Left lung (tissue), 10 donors: Measurements from ENCODE around the gene HPS1. TPM values are rescaled to one million over a fixed set of nuclear protein-coding genes. Genes with fewer than 3 reads are reported as not detected.

Source experiments
- ATAC-seq: fragments of 200-7000 bp; cut with Tn5 transposase; one replicate; pipeline ENCODE4 v1.9.1; 2020; ENCODE audit warnings: moderate library complexity
- DNase-seq, 4 donors: peaks; one replicate each; pipeline ENCODE4 v3.0.0-alpha.2; 2013 to 2020
- H3K27ac ChIP-seq, 2 donors: fragments of 200-600 bp; sonication (generic) in 1 of 2; one replicate each; pipeline versions ENCODE4 v1.5.0 to v1.8.0; 2020 to 2021
- H3K27me3 ChIP-seq, 2 donors: fragments of 200-600 bp; sonication (generic) in 1 of 2; one replicate each; pipeline versions ENCODE4 v1.5.0 to v1.8.0; 2020 to 2021
- H3K36me3 ChIP-seq, 2 donors: fragments of 200-600 bp; sonication (generic) in 1 of 2; one replicate each; pipeline versions ENCODE4 v1.5.0 to v1.8.0; 2020 to 2021
- H3K4me1 ChIP-seq, 2 donors: fragments of 200-600 bp; one replicate each; pipeline ENCODE4 v1.8.0; 2021
- H3K4me3 ChIP-seq, 2 donors: fragments of 200-600 bp; sonication (generic) in 1 of 2; one replicate each; pipeline versions ENCODE4 v1.5.0 to v1.8.0; 2020 to 2021; ENCODE audit warnings: mild to moderate bottlenecking in 1 of 2
- H3K9me3 ChIP-seq, 2 donors: fragments of 200-600 bp; sonication (generic) in 1 of 2; one replicate each; pipeline versions ENCODE4 v1.5.0 to v1.8.0; 2020 to 2021
- intact Hi-C, 2 donors: fragments of 100-400 bp; cut with DNase I; formaldehyde crosslinking; loops; one replicate each; pipeline versions ENCODE4 v1.11.2 to v1.14.2; 2022
- polyA plus RNA-seq, 6 donors: library from polyadenylated mRNA; unstranded; fragments of 120-200 nt; gene quantifications; one replicate each; pipeline ENCODE4 v1.2.1, GENCODE V29; 2013; ENCODE audit not compliant: insufficient read length in 6 of 6
- total RNA-seq, 2 donors: library from RNA; stranded (reverse); fragmentation: NEBNext Ultra II Directional; extraction: Animal tissue kit (Norgen Biotek cat#: 25700); gene quantifications; one replicate each; pipeline ENCODE4 v1.2.1, GENCODE V29; 2021
- TF ChIP-seq, protein P1 (sequence below), 2 donors: fragments of 200-600 bp; sonication (generic) in 1 of 2; IDR thresholded peaks; one replicate each; pipeline versions ENCODE4 v1.5.0 to v1.8.0; 2021; ENCODE audit warnings: antibody characterized with exemption in 2 of 2
- donor health status: DM: no; HTN: yes; CAD: no.
- donor health status: DM: no; HTN: no; CAD: no.

The HPS1 gene
- total and polyA plus RNA-seq, 8 donors, result 32.1 to 95.0 (median 36.8) TPM

DNA sequence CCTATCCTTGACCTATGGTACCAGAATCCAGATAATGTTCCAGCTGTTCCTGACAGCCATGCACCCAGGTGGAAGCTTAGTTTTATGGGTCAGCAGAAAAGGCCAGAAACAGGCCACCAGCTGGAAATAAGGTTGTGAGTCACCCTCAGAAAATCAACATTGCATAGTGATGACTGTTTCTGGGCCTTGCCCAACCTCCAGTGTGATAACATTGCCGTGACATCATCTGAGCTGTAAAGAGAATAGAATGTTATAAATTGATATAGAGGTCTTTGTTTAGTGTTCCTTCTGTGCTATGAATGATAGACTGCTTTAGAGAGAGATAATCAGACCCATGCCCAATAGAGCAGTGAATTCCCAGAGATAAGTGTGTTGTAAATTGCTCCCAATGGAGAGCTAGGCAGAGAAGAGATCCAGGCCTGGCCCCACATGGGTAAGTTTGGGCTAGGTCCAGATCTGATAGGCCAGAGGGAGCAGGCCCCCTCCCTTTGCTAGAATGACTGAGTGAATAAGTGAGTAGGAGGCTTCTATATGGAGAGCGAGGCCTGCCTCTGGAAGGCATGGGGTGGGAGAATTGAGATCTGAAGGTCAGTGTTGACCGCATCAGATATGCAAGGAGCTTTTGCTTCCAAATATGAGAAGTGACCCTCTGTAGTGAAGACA, 14.2 kb upstream of the HPS1 start:
- H3K4me3 ChIP-seq, result no peak overlapping the region
- peaks cover 0 to 13% of the 10 kb centered on the region in 2 donors for H3K4me1 ChIP-seq
- peak; percentile 95 for ATAC-seq
- no peaks in the 10 kb centered on the region for H3K9me3 ChIP-seq
- intact Hi-C loops, result loop anchor here in 1 of 2 donors (10.0 kb wide), 1 partner anchor 784 kb away; no protein-coding TSS in a partner anchor
- H3K27me3 ChIP-seq, result peaks cover 0 to 27% of the 10 kb centered on the region in 2 donors
- H3K27ac ChIP-seq, result peak overlapping the region in 1 of 2 donors; percentile 45
- no peaks in the 10 kb centered on the region for H3K36me3 ChIP-seq
- DNase-seq, result peak in 1 of 4 donors; percentile 40
- TF ChIP-seq, protein P1, sequence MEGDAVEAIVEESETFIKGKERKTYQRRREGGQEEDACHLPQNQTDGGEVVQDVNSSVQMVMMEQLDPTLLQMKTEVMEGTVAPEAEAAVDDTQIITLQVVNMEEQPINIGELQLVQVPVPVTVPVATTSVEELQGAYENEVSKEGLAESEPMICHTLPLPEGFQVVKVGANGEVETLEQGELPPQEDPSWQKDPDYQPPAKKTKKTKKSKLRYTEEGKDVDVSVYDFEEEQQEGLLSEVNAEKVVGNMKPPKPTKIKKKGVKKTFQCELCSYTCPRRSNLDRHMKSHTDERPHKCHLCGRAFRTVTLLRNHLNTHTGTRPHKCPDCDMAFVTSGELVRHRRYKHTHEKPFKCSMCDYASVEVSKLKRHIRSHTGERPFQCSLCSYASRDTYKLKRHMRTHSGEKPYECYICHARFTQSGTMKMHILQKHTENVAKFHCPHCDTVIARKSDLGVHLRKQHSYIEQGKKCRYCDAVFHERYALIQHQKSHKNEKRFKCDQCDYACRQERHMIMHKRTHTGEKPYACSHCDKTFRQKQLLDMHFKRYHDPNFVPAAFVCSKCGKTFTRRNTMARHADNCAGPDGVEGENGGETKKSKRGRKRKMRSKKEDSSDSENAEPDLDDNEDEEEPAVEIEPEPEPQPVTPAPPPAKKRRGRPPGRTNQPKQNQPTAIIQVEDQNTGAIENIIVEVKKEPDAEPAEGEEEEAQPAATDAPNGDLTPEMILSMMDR (IDR thresholded peaks at IDR 0.05), result no peak

DNA sequence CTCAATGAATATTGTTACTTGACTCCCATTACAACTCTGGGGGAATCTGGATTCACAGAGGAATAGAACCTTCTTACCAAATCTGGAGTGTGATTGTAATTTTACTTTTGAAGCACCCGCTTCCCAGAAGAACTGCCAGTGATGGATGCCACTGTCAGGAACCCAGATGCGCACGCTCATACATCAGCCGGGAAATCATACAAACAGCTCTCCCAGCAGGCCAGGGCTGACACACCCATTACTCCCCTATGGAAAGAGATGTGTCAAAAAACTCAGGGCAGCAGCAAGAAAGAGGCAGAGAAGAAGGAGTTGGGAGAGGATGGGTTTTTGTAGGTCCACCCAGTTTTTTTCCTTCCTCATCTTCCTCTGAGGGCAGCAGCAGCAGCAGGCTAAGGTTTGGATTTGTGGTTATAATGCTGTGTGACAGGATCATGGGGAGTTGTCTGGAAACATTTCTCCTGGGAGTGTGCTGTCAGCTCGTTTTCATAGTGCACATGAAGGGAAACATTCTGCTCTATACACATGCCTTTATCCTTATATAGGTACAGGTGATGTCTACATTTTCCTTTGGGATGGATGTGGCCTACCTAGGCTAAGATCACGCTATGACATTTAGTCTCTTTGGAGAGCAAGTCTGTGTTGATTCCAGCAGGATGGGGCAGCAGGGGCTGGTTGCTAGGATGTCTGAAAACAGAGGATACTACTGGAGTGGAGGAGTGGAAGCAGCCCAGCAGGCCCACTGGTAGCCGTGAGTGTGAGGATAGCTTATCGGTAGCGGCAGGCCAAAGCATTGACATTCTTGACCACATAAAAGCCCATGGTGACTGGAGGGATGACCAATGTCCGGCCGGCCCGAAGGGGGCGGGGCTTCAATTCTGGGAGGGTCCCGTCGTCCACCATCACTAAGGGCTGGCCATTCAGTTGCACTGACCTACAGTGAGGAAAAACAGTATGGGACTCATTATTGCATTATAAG, 12.4 kb upstream of the HPS1 start:
- intact Hi-C loops, result no loop called here
- no peaks in the 10 kb centered on the region for H3K9me3 ChIP-seq
- H3K4me1 ChIP-seq, result peaks cover 0 to 13% of the 10 kb centered on the region in 2 donors
- TF ChIP-seq, protein P1 (IDR thresholded peaks at IDR 0.05), result no peak
- no peak for DNase-seq
- peaks cover 0 to 25% of the 10 kb centered on the region in 2 donors for H3K27me3 ChIP-seq
- no peaks in the 10 kb centered on the region for H3K36me3 ChIP-seq
- no peak overlapping the region for H3K4me3 ChIP-seq
- no peak overlapping the region for H3K27ac ChIP-seq
- no peak for ATAC-seq

DNA sequence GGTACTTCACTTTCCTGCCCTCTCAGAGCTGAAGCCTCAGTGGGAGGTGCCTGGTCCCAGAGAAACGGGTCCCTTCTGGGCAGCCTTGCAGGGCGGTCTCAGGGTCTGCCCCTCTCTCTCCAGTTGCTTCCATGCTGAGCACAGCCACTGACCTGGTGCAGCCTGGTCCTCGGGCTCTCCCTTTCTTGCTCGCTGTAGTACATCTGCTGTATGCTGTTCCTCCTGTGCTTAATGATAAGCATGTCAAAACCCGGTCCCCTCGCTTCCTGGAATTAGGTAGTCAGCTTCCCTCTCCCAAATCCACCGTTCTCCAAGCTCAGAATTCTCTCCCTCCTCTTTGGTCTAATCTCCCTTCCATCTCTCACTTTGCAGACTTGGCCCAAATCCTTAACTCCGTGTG, 11.0 kb upstream of the HPS1 start:
- Histone ChIP-seq H3K4me3 (no peak overlapping the region), H3K4me1 (peaks cover 0 to 13% of the 10 kb centered on the region in 2 donors), H3K36me3 (no peaks in the 10 kb centered on the region), H3K9me3 (no peaks in the 10 kb centered on the region), H3K27me3 (peaks cover 0 to 26% of the 10 kb centered on the region in 2 donors), H3K27ac (no peak overlapping the region)
- DNase-seq (no peak), ATAC-seq (no peak)
- intact Hi-C loops, result no loop called here
- TF ChIP-seq, protein P1 (IDR thresholded peaks at IDR 0.05), result no peak

DNA sequence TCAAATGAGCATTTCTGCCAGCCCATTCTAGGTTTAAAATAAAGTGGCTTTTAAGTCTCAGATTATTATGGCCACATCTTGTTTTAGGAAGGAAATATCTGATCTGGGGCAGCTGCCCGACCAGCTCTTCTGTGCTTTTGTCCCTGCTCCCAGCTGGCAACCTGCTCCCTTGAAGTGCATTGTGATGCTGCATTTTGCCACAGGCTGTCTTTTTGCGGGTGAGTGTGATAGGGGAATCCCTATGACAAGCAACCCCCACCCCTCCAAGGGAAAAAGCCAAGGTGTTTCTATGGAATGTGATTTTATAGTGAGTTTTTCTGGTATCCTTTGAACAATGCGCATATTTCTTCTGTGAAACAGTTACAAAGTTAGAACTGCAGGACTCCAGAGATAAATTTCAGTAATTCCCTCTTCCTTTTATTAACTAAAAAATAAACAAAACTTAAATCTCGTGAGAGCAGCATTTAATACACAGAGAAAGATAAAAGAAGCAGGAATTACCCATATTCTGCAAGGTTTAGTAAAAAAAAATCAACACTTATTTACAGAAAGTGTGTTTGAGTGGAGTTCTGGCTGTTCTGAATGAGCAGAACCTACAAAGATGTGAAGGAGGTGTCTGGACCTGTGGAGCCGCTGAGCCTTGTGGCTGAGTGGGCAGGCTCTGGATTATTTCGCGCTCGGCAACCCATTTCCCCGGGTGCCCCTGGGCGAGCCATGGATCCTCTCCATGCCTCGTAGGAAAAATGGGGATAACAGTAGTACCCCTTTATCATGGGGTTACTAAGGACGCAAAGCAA, 10.1 kb upstream of the HPS1 start:
- intact Hi-C loops, result no loop called here

More for the DNA sequence above, 10.1 kb upstream of the HPS1 start:
- Histone ChIP-seq H3K4me3 (no peak overlapping the region), H3K4me1 (peaks cover 0 to 13% of the 10 kb centered on the region in 2 donors), H3K27me3 (peaks cover under 1 to 33% of the 10 kb centered on the region in 2 donors), H3K27ac (no peak overlapping the region), H3K36me3 (no peaks in the 10 kb centered on the region), H3K9me3 (no peaks in the 10 kb centered on the region)
- DNase-seq (no peak), ATAC-seq (no peak)
- TF ChIP-seq, protein P1 (IDR thresholded peaks at IDR 0.05), result no peak
